ENCODE data around the gene NHLRC2. TPM values are rescaled to one million over a fixed set of nuclear protein-coding genes. Genes with fewer than 3 reads are reported as not detected.

Gene NHLRC2
- total and polyA plus RNA-seq, 2 of the 13 experiments (the other 11 are each of a cell fraction or from before 2014, with no cell fraction given) = 7.6 to 12.7 TPM

GRCh38 chr10:113958631-113959382, 104.3 kb downstream of the NHLRC2 start (continued):
- no peak for TF ChIP-seq SP140L (CRISPR knock-in tag; IDR thresholded peaks at IDR 0.05; ENCODE audit: borderline replicate concordance)
- TF ChIP-seq CHD2 (IDR thresholded peaks at IDR 0.05; ENCODE audit: low read depth, low read length) = no peak
- TF ChIP-seq HNF1A (IDR thresholded peaks at IDR 0.05; ENCODE audit: low read depth) = no peak
- no peak for TF ChIP-seq HNF1A (CRISPR knock-in tag; IDR thresholded peaks at IDR 0.05; ENCODE audit: borderline replicate concordance)
- TF ChIP-seq ZFP82 (CRISPR knock-in tag; IDR thresholded peaks at IDR 0.05; ENCODE audit: borderline replicate concordance) = no peak
- no peak for TF ChIP-seq ZNF670 (CRISPR knock-in tag; IDR thresholded peaks at IDR 0.05; ENCODE audit: borderline replicate concordance)
- no peak for TF ChIP-seq MEF2D (CRISPR knock-in tag; IDR thresholded peaks at IDR 0.05)
- TF ChIP-seq SAFB2 (CRISPR knock-in tag; IDR thresholded peaks at IDR 0.05; ENCODE audit: borderline replicate concordance, low read depth) = no peak
- TF ChIP-seq ZBTB26 (CRISPR knock-in tag; IDR thresholded peaks at IDR 0.05; ENCODE audit: borderline replicate concordance) = no peak
- TF ChIP-seq SNAPC4 (CRISPR knock-in tag; IDR thresholded peaks at IDR 0.05) = no peak
- 0 out of 2 replicates have a peak, but pooled peaks have one; percentile 24 for TF ChIP-seq ZNF792 (CRISPR knock-in tag; IDR thresholded peaks at IDR 0.05)
- peak; percentile 48; the same call in 1 of the 2 replicates for TF ChIP-seq ZFY (CRISPR knock-in tag; IDR thresholded peaks at IDR 0.05)
- no peak for TF ChIP-seq ZNF44 (CRISPR knock-in tag; IDR thresholded peaks at IDR 0.05)
- no peak for TF ChIP-seq ZFP41 (CRISPR knock-in tag; IDR thresholded peaks at IDR 0.05; ENCODE audit: borderline replicate concordance)
- TF ChIP-seq HHEX (CRISPR knock-in tag; IDR thresholded peaks at IDR 0.05) = no peak
- TF ChIP-seq ATRX (CRISPR knock-in tag; IDR thresholded peaks at IDR 0.05; ENCODE audit: borderline replicate concordance) = no peak
- no peak for TF ChIP-seq TEAD2 (CRISPR knock-in tag; IDR thresholded peaks at IDR 0.05)
- no peak for TF ChIP-seq ZNF816 (CRISPR knock-in tag; IDR thresholded peaks at IDR 0.05; ENCODE audit: borderline replicate concordance)
- no peak for TF ChIP-seq ZNF431 (CRISPR knock-in tag; IDR thresholded peaks at IDR 0.05; ENCODE audit: borderline replicate concordance, low read depth)
- peak; percentile 28; the same call in 1 of the 2 replicates for TF ChIP-seq ZNF232 (CRISPR knock-in tag; IDR thresholded peaks at IDR 0.05; ENCODE audit: borderline replicate concordance)
